ENCODE measurements around the gene CRTC3.
"Not testable (repeated sequence)": the region's sequence is repeated elsewhere in the genome, so short reads cannot be mapped to it uniquely, and the experiment has no call there.

GRCh38 chr15:90510781-90511180 is 18.9 kb upstream of the CRTC3 start:
- not testable (repeated sequence) for TF ChIP-seq CTCF, POLR2A (IDR thresholded peaks at IDR 0.05)
